Endometrial microvascular endothelial cells (primary cell): ENCODE measurements around the gene TUBE1. TPM values are rescaled to one million over a fixed set of nuclear protein-coding genes. Genes with fewer than 3 reads are reported as not detected.
"Not testable (repeated sequence)": the region's sequence is repeated elsewhere in the genome, so short reads cannot be mapped to it uniquely, and the experiment has no call there.

Experiments
- in situ Hi-C: cut with HindIII; loops from 2 replicates; pipeline ENCODE4 v1.10.0; 2017; ENCODE audit warnings: low sequenced_read_pairs, low pct_unique_long_range_greater_than_20kb; ENCODE audit errors: inconsistent ontology term
- total RNA-seq: library from RNA; depleted of rRNA; stranded (reverse); fragments of >200 nt; gene quantifications from one replicate; pipeline ENCODE4 v1.2.3, GENCODE V29; 2015; ENCODE audit errors: inconsistent ontology term

TUBE1 gene
- 14.9 TPM for total RNA-seq

GRCh38 chr6:112087136-112087911 is at the start of gene TUBE1, which contains the start of gene FAM229B:
Gene TUBE1, minus strand, starts transcription at chr6:112087482. Its CDS starts 48 bp downstream, at chr6:112087434.
Gene FAM229B, plus strand, starts transcription at chr6:112087591. Its CDS starts 11,693 bp downstream, at chr6:112099284.
- in situ Hi-C loops: no loop called here

- in situ Hi-C loops: no loop called here
These were observed 43.6 kb upstream of the TUBE1 start for GRCh38 chr6:112130878-112131277.

GRCh38 chr6:112128208-112128607 is 40.9 kb upstream of the TUBE1 start:
- in situ Hi-C loops: no loop called here

- in situ Hi-C loops: no loop called here
These were observed 36.7 kb upstream of the TUBE1 start for GRCh38 chr6:112123982-112124381.

- in situ Hi-C loops: no loop called here
These were observed 35.5 kb upstream of the TUBE1 start for GRCh38 chr6:112122756-112123155.

- in situ Hi-C loops: no loop called here
These were observed 30.8 kb upstream of the TUBE1 start for GRCh38 chr6:112118034-112118433.

GRCh38 chr6:112117554-112117953 is 30.3 kb upstream of the TUBE1 start:
- in situ Hi-C loops: no loop called here

GRCh38 chr6:112116221-112116620 is 28.9 kb upstream of the TUBE1 start:
- in situ Hi-C loops: no loop called here

GRCh38 chr6:112114577-112115223 is 27.4 kb upstream of the TUBE1 start:
- in situ Hi-C loops: no loop called here

GRCh38 chr6:112113918-112114317 is 26.6 kb upstream of the TUBE1 start:
- in situ Hi-C loops: no loop called here

GRCh38 chr6:112113431-112113830 is 26.1 kb upstream of the TUBE1 start:
- in situ Hi-C loops: no loop called here

GRCh38 chr6:112109262-112109661 is 22.0 kb upstream of the TUBE1 start:
- in situ Hi-C loops: no loop called here

GRCh38 chr6:112106562-112106961 is 19.3 kb upstream of the TUBE1 start:
- in situ Hi-C loops: no loop called here

GRCh38 chr6:112106026-112106425 is 18.7 kb upstream of the TUBE1 start:
- in situ Hi-C loops: not testable (repeated sequence)

GRCh38 chr6:112100561-112100960 is 13.3 kb upstream of the TUBE1 start:
- in situ Hi-C loops: no loop called here

- in situ Hi-C loops: no loop called here
These were observed 9.6 kb upstream of the TUBE1 start for GRCh38 chr6:112096901-112097300.

GRCh38 chr6:112087916-112088315 is 634 bp upstream of the TUBE1 start:
- in situ Hi-C loops: no loop called here

GRCh38 chr6:112086744-112087135 is 542 bp downstream of the TUBE1 start:
- in situ Hi-C loops: no loop called here

GRCh38 chr6:112085286-112086065 is 1.8 kb downstream of the TUBE1 start:
- in situ Hi-C loops: no loop called here

- in situ Hi-C loops: no loop called here
These were observed 5.7 kb downstream of the TUBE1 start for GRCh38 chr6:112081569-112081968.
